ACHN (cell line): ENCODE measurements around the gene ATOH1.

ENCODE experiments used
- DNase-seq: peaks from one replicate; pipeline ENCODE4 v3.0.0-alpha.2; 2015
- in situ Hi-C: cut with HindIII; loops from 2 replicates; pipeline ENCODE4 v1.10.0; 2017; ENCODE audit warnings: low sequenced_read_pairs, low pct_ligation_motif_present, low pct_unique_long_range_greater_than_20kb

Gene ATOH1, protein sequence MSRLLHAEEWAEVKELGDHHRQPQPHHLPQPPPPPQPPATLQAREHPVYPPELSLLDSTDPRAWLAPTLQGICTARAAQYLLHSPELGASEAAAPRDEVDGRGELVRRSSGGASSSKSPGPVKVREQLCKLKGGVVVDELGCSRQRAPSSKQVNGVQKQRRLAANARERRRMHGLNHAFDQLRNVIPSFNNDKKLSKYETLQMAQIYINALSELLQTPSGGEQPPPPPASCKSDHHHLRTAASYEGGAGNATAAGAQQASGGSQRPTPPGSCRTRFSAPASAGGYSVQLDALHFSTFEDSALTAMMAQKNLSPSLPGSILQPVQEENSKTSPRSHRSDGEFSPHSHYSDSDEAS

GRCh38 chr4:93828332-93828994, at the start of gene ATOH1:
Gene ATOH1, plus strand, starts transcription at chr4:93828753. Its CDS starts 174 bp downstream, at chr4:93828927.
- in situ Hi-C loops, result no loop called here

DNA sequence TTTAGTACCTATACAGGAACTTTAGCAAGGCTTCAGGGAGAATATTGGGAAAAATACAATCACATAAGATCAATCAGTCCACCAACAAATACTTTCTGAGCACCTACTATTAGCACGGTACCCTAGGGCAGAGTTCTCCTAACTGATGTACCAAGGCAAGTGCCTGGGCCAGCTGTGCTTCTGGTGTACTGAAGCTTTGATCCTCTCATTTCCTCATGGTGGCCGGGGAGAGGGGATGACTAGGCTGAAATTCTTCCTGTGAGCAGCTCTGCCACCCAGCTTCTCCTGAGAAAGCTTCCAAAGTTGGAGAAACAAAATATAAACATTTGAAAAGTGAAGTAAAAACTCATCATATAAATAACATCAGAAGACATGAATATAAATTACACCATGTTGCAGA, 49.3 kb upstream of the ATOH1 start:
- no peak for DNase-seq
- in situ Hi-C loops, result no loop called here

More at GRCh38 chr4:93828332-93828994, at the start of gene ATOH1:
- DNase-seq, result peak; percentile 15

DNA sequence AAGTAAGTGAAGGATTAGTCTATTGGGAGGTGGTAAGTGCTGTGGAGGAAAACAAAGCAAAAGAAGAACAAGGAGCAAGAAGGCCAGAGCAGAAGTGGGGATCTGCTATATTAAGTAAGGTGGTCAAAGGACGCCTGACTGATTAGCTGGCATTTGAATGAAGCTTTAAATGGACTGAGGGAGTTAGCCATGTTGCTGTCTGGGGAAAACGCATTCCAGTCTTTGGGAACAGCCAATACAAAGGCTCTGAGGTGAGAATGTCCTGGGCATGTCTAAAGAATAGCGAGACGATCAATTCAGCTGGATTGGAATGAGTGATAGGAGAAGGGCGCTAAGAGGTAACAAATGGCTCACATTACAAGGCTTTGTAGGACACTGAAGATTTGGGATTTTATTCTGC, 48.5 kb upstream of the ATOH1 start:
- in situ Hi-C loops, result no loop called here
- no peak for DNase-seq

DNA sequence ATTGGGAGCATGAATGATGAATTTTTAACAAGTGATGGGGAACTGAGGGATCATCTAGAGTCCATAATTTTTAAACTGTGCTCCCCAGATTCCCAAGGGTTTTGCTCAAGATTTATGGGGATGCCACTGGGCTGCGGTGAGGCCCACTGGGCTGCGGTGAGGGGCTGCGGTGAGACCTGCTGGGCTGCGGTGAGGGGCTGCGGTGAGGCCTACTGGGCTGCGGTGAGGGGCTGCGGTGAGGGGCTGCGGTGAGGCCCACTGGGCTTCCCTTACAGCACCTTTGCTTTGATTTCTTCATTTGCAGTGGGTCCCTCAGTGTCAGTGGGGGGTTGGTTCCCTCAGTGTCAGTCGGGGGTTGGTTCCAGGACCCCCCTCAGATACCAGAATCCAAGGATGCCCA, 47.4 kb upstream of the ATOH1 start:
- no peak for DNase-seq
- in situ Hi-C loops, result no loop called here

GRCh38 chr4:93786149-93786548, 42.4 kb upstream of the ATOH1 start:
- in situ Hi-C loops, result no loop called here
- DNase-seq, result no peak

GRCh38 chr4:93788712-93789111, 39.8 kb upstream of the ATOH1 start:
- in situ Hi-C loops, result no loop called here
- DNase-seq, result peak; percentile 22

DNA sequence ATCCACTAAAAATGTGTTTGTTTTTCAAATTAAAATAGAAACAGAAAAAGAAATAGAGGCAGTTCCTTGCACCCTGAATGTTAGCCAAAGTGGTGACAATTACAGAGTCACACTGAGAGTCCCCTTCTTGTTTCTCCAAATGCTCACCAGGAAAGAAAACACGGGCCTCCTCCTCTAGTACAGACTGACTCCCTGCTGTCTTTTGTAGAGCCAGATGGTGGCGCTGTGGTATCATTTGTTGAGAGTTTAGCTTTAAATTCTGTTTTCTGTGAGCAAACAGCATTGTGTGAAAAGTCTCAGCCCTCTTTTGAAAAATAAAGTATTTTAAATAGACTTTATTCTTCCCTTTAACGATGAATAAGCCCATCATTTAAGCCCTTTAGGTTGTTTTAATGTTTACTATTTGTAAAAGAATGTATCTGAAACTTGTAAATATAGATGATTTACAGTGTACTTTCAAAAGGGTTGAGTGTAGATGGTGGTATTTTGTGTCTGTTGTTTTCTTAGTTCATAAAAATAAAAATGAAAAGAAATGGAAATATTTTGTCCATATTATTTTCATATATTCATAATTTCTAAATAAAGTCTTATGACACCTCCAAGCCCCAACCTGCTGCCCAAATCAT, 36.9 kb upstream of the ATOH1 start:
- in situ Hi-C loops, result no loop called here
- DNase-seq, result peak; percentile 58

DNA sequence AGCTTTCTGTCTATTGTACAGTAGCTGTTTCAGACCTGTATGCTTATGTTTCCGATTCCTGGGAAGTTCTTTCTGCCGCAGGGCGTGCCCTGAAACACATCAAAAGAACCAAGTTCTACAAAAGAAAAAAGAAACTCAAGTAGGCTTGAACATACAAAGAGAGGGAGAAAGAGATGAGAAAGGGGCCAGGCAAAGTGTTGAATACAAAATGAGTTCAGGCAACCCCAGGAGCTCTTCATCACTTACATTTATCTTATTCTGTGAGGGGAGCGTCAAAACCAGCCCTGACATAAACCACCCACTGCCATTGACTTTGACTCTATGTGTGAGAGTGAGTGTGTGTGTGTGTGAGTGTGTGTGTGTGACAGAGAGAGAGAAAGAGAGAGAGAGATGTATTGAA, 26.5 kb upstream of the ATOH1 start:
- in situ Hi-C loops, result no loop called here
- no peak for DNase-seq

- no peak for DNase-seq
- in situ Hi-C loops, result no loop called here
These were observed 18.8 kb upstream of the ATOH1 start for GRCh38 chr4:93809773-93810172.

DNA sequence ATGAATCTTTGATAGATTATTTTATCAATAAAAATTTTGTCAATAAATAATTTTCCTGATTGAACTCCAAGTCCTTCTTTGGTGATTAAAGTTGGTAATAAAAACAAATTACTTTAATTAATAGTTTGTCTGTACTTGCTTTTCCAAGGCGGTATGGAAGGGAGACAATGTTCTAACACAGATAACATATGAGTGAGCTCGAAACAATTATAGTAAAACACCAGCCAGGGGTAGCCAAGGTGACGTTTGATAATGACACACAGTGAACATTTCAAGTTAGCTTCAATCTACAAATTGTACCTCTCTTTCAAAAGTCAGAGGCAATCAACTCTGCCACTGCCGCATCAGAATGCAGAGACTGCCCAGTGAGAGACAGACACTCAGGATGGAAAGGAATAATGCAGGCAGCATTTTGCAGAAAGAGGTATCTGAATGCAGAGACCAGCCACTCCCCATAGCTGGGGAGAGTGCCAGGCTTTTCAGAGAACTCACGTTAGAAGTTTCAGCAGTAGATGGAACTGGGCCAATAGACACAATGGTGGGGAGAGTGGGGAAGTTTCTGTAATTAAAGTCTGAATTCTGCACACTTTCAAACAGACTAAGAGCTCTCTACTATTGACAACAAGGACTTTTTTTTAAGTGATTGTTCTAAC, 18.1 kb upstream of the ATOH1 start:
- no peak for DNase-seq
- in situ Hi-C loops, result no loop called here

DNA sequence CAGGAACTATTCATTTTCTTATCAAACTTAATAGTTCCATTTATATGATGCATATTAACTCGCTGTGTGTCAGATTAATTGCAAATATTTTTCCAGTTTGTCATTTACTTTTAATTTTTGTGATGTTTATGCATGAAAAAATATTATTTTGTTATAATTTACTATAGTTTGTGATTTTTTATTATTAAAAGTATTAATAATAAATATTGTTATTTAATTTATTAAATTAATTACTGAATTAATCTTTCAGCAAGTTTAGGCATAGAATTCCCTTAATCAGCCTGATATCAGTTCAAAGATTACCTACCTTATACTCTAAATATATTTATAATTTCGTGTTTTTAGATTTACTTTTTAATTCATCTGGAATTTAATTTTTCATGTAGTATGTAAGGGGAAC, 15.5 kb upstream of the ATOH1 start:
- in situ Hi-C loops, result no loop called here
- DNase-seq, result no peak

DNA sequence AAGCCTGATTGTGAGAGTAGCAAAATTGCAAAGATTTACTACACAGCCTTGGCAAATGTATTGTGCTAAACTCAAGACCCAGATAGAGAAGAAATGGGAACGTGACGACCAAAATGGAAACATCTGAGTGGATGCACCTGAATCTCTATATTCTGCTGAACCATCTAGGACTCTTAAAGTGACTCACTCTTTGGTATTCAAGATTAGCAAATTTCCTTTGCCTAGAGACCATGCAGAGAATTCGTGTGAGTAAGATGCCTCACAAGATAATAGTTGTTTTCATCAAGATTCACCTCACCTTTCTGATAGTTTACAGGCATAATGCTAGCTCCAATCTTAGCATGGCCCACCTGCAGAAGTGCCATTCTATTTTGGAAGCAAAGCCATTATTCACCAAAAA, 14.4 kb upstream of the ATOH1 start:
- no peak for DNase-seq
- in situ Hi-C loops, result no loop called here

GRCh38 chr4:93814722-93815121, 13.8 kb upstream of the ATOH1 start:
- DNase-seq, result no peak
- in situ Hi-C loops, result no loop called here

GRCh38 chr4:93825551-93826216, 2.9 kb upstream of the ATOH1 start:
- in situ Hi-C loops, result no loop called here
- DNase-seq, result no peak

- no peak for DNase-seq
- in situ Hi-C loops, result no loop called here
These were observed 1.1 kb upstream of the ATOH1 start for GRCh38 chr4:93827272-93827947.

GRCh38 chr4:93828995-93829819, 654 bp downstream of the ATOH1 start:
- in situ Hi-C loops, result no loop called here
- DNase-seq, result no peak

DNA sequence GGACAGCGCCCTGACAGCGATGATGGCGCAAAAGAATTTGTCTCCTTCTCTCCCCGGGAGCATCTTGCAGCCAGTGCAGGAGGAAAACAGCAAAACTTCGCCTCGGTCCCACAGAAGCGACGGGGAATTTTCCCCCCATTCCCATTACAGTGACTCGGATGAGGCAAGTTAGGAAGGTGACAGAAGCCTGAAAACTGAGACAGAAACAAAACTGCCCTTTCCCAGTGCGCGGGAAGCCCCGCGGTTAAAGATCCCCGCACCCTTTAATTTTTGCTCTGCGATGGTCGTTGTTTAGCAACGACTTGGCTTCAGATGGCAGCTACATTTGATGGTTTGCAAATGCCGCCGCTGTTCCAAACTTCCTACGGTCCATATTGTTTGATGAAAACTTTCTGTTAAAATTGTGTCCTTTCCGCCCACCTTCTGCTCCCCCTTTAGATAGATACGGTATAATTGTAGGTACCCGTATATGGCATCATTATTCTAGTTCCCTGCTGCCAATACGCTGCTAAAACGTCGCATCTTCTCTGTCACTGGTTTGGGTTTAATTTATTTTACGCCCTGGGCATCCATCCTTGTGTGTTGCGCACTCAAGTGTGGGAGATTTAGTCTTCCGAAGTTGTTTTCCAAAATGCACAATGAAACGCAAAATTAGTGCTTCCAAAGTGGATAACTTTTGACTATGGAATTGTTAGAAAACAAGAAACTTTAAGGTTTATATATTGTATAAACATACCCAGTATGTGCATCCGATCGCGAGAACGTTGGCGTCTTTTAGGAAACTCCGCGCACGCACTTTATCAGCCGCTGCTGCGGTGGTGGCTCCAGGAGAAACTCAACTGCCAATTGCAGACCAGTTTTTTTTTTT, 1.5 kb downstream of the ATOH1 start:
- in situ Hi-C loops, result no loop called here
- DNase-seq, result no peak
